GM18870 (cell line): Measurements from ENCODE around the gene ASXL3.

Source experiments
- ATAC-seq: cut with Tn5 transposase; IDR thresholded peaks from one replicate; pipeline ENCODE4 v1.9.1; 2021; ENCODE audit warnings: moderate library complexity; ENCODE audit not compliant: unreplicated experiment

ASXL3 gene

GRCh38 chr18:33712719-33713118 lies 134.7 kb downstream of the ASXL3 start:
- no peak for ATAC-seq

- ATAC-seq: peak; percentile 50
These were observed 138.2 kb downstream of the ASXL3 start for GRCh38 chr18:33716061-33716683.

- no peak for ATAC-seq
These were observed 139.3 kb downstream of the ASXL3 start for GRCh38 chr18:33717339-33717738.

GRCh38 chr18:33720133-33720532 lies 142.1 kb downstream of the ASXL3 start:
- ATAC-seq: no peak

GRCh38 chr18:33729556-33729955 lies 151.5 kb downstream of the ASXL3 start:
- peak; percentile 94 for ATAC-seq

GRCh38 chr18:33733376-33733775 lies 155.4 kb downstream of the ASXL3 start:
- no peak for ATAC-seq

GRCh38 chr18:33735428-33735827 lies 157.4 kb downstream of the ASXL3 start:
- ATAC-seq: no peak

- ATAC-seq: no peak
These were observed 163.7 kb downstream of the ASXL3 start for GRCh38 chr18:33741760-33742159.

GRCh38 chr18:33744032-33744697 lies 166.1 kb downstream of the ASXL3 start:
- no peak for ATAC-seq

GRCh38 chr18:33745151-33745795 lies 167.3 kb downstream of the ASXL3 start:
- no peak for ATAC-seq

- ATAC-seq: no peak
These were observed 168.0 kb downstream of the ASXL3 start for GRCh38 chr18:33745871-33746545.

- no peak for ATAC-seq
These were observed 171.8 kb downstream of the ASXL3 start for GRCh38 chr18:33749834-33750233.

GRCh38 chr18:33750366-33750765 lies 172.3 kb downstream of the ASXL3 start:
- ATAC-seq: no peak

- no peak for ATAC-seq
These were observed 173.7 kb downstream of the ASXL3 start for GRCh38 chr18:33751613-33752221.

GRCh38 chr18:33755391-33755790 lies 177.4 kb downstream of the ASXL3 start:
- ATAC-seq: no peak

- no peak for ATAC-seq
These were observed 178.0 kb downstream of the ASXL3 start for GRCh38 chr18:33755931-33756560.

- ATAC-seq: no peak
These were observed 179.0 kb downstream of the ASXL3 start for GRCh38 chr18:33757037-33757436.

- ATAC-seq: peak; percentile 46
These were observed 183.3 kb downstream of the ASXL3 start for GRCh38 chr18:33761363-33761762.

- ATAC-seq: no peak
These were observed 203.4 kb downstream of the ASXL3 start for GRCh38 chr18:33781429-33781828.
